ENCODE results near the gene NIPBL. TPM values are rescaled to one million over a fixed set of nuclear protein-coding genes. Genes with fewer than 3 reads are reported as not detected.

NIPBL gene
- total and polyA plus RNA-seq, 8 donors, result 8.1 to 48.1 (median 26.4) TPM

DNA sequence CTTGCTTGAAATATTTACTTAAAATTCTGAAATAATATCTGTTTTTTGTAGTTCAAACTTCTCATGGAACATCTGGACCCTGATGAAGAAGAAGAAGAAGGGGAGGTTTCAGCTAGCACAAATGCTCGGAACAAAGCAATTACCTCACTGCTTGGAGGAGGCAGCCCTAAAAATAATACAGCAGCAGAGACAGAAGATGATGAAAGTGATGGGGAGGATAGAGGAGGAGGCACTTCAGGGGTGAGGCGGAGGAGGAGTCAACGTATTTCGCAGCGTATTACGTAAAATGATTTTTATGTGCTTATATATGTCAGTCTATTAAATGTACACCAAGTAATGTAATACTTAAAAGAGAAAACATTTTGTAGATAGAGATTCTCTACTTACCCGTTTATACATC lies 187.2 kb downstream of the NIPBL start:
- H3K36me3 ChIP-seq, result peaks cover 0 to 35% (median 8%) of the 10 kb centered on the region in 3 donors
- no peaks in the 10 kb centered on the region for H3K4me1 ChIP-seq
- DNase-seq (no peak), FAIRE-seq (no peak), ATAC-seq (no peak)
- 97 to 98% methylated on average over 7 of the region's 7 CpGs for WGBS, 2 donors
- TF ChIP-seq CTCF (IDR thresholded peaks at IDR 0.05), result no peak
- no peak overlapping the region for H3K4me3 ChIP-seq
- H3K27ac ChIP-seq, result no peak overlapping the region
- intact Hi-C loops (cut with DNase I), result no loop called here
- no peaks in the 10 kb centered on the region for H3K9me3 ChIP-seq
- H3K27me3 ChIP-seq, result no peaks in the 10 kb centered on the region

DNA sequence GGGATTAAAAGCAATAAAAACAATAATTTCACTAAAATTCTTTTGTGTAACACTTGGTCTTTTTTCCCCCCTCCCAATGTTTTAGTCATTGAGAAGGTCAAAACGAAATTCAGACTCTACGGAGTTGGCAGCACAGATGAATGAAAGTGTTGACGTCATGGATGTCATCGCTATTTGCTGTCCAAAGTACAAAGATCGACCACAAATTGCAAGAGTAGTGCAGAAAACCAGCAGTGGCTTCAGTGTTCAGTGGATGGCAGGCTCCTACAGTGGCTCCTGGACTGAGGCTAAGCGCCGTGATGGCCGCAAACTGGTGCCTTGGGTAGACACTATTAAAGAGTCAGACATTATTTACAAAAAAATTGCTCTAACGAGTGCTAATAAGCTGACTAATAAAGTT lies 187.9 kb downstream of the NIPBL start:
- Histone ChIP-seq H3K27me3 (no peaks in the 10 kb centered on the region), H3K36me3 (peaks cover 0 to 29% (median 8%) of the 10 kb centered on the region in 3 donors), H3K4me1 (no peaks in the 10 kb centered on the region), H3K4me3 (no peak overlapping the region), H3K9me3 (no peaks in the 10 kb centered on the region), H3K27ac (no peak overlapping the region)
- WGBS, 2 donors, result 88 to 91% methylated on average over 9 of the region's 9 CpGs
- TF ChIP-seq CTCF (IDR thresholded peaks at IDR 0.05), result no peak
- intact Hi-C loops (cut with DNase I), result no loop called here
- DNase-seq, result no peak
- no peak for FAIRE-seq
- ATAC-seq, result no peak

GRCh38 chr5:37071487-37071886 lies 194.9 kb downstream of the NIPBL start:
- no peaks in the 10 kb centered on the region for H3K4me1 ChIP-seq
- no peaks in the 10 kb centered on the region for H3K27me3 ChIP-seq
- FAIRE-seq, result no peak
- H3K27ac ChIP-seq, result no peak overlapping the region
- WGBS, 2 donors, result 83 to 100% methylated on average over 1 of the region's 1 CpG
- no peak for ATAC-seq
- H3K4me3 ChIP-seq, result no peak overlapping the region
- no peak for DNase-seq
- intact Hi-C loops (cut with DNase I), result no loop called here
- H3K9me3 ChIP-seq, result no peaks in the 10 kb centered on the region
- H3K36me3 ChIP-seq, result no peaks in the 10 kb centered on the region
- TF ChIP-seq CTCF (IDR thresholded peaks at IDR 0.05), result no peak

GRCh38 chr5:37071901-37072581 lies 195.5 kb downstream of the NIPBL start:
- no peak for FAIRE-seq

More at GRCh38 chr5:37071901-37072581, 195.5 kb downstream of the NIPBL start:
- no peak for DNase-seq
- Histone ChIP-seq H3K4me3 (no peak overlapping the region), H3K4me1 (no peaks in the 10 kb centered on the region), H3K27ac (no peak overlapping the region), H3K36me3 (no peaks in the 10 kb centered on the region), H3K9me3 (no peaks in the 10 kb centered on the region), H3K27me3 (no peaks in the 10 kb centered on the region)
- intact Hi-C loops (cut with DNase I), result no loop called here
- no peak for TF ChIP-seq CTCF (IDR thresholded peaks at IDR 0.05)
- no peak for ATAC-seq
- WGBS, 2 donors, result 72 to 76% methylated on average over 1 of the region's 1 CpG

Measured in pancreas (tissue), 10 donors.